ENCODE data around the gene CSTF1. TPM values are rescaled to one million over a fixed set of nuclear protein-coding genes. Genes with fewer than 3 reads are reported as not detected.

CSTF1 gene
- polyA plus RNA-seq, 6 donors from 2014 or later, result 23.6 to 38.0 (median 26.5) TPM

- Mint-ChIP-seq H3K27ac (peak overlapping the region in 3 of 6 donors; percentile 52 to 73 (median 70)), H3K4me3 (peak overlapping the region in 1 of 8 donors; percentile 38), H3K27me3 (peaks cover 0 to 8% (median 5%) of the 10 kb centered on the region in 3 donors), H3K4me1 (peaks cover 4 to 12% (median 9%) of the 10 kb centered on the region in 3 donors), H3K36me3 (peaks cover 8 to 12% of the 10 kb centered on the region in 2 donors), H3K9me3 (no peaks in the 10 kb centered on the region)
- ATAC-seq (ENCODE audit: low read depth in 2 of 2) (no peak), DNase-seq (no peak)
These were observed 26.0 kb downstream of the CSTF1 start for GRCh38 chr20:56418385-56418861.

DNA sequence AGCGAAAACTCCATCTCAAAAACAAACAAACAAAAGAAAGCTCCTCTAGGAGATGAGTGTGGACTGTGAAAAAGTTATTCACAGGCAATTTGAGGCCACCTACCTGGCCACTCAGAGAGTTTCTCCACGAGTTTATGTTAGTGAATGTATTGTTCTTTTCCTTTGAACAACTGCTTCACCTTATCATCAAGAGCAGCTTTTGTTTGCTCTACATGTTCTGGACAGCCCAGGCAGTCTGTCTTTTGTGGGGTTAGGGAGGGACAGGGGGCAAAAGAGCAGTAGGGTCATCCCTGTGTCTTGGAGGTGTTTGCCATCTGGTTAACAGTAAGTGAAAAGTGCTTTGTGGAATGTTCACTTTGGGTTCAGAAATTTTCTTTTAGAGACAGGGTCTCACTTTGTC is 27.6 kb downstream of the CSTF1 start:
- H3K27me3 Mint-ChIP-seq, result peaks cover 0 to 11% (median 8%) of the 10 kb centered on the region in 3 donors
- ATAC-seq (ENCODE audit: low read depth in 2 of 2), result no peak
- peaks cover 4 to 12% (median 9%) of the 10 kb centered on the region in 3 donors for H3K4me1 Mint-ChIP-seq
- no peak overlapping the region for H3K4me3 Mint-ChIP-seq
- no peak overlapping the region for H3K27ac Mint-ChIP-seq
- H3K36me3 Mint-ChIP-seq, result peaks cover 8% of the 10 kb centered on the region in 2 donors
- H3K9me3 Mint-ChIP-seq, result no peaks in the 10 kb centered on the region
- DNase-seq, result no peak

DNA sequence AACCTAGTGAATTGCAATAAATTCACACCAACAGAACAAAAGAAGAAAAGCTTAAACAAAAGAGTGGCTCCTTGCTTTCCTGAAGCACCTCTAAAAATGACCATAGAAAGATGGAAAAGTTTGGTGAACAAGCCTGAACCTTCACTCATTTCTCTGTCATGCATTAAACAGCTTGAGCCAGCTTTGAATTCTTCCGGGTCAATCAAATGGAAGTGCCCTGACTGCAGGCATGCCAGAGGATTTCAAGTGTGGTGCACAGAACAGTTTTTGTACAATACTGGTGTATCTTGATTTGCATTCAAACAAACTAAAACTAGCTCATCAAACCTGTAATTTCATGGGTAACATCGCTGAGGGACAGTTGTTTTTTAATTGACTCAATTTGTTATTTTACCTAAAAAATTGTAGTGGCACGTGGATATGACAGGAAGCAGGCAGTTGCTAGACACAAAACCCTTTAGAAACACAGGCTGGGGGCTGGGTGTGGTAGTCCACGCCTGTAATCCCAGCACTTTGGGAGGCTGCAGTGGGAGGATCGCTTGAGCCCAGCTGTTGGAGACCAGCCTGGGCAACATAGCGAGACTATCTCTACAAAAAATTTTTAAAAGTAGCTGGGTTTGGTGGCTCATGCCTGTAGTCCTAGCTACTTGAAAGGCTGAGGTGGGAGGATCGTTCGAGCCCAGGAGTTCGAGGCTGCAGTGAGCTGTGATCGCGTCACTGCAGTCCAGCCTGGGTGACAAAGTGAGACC is 28.7 kb downstream of the CSTF1 start:
- Mint-ChIP-seq H3K27ac (no peak overlapping the region), H3K27me3 (peaks cover 0 to 15% (median 12%) of the 10 kb centered on the region in 3 donors), H3K4me3 (no peak overlapping the region), H3K4me1 (peaks cover 4 to 12% (median 9%) of the 10 kb centered on the region in 3 donors), H3K9me3 (no peaks in the 10 kb centered on the region), H3K36me3 (peaks cover 8% of the 10 kb centered on the region in 2 donors)
- no peak for ATAC-seq (ENCODE audit: low read depth in 2 of 2)
- DNase-seq, result no peak

- no peak for DNase-seq
These were observed 29.8 kb downstream of the CSTF1 start for GRCh38 chr20:56422076-56422823.

GRCh38 chr20:56422824-56423189 is 30.4 kb downstream of the CSTF1 start:
- Mint-ChIP-seq H3K4me3 (no peak overlapping the region), H3K9me3 (no peaks in the 10 kb centered on the region), H3K27me3 (peaks cover 0 to 21% (median 20%) of the 10 kb centered on the region in 3 donors), H3K36me3 (peaks cover 0 to 4% of the 10 kb centered on the region in 2 donors), H3K4me1 (peaks cover 4 to 16% (median 9%) of the 10 kb centered on the region in 3 donors), H3K27ac (no peak overlapping the region)
- ATAC-seq (ENCODE audit: low read depth in 2 of 2) (no peak), DNase-seq (no peak)

More at GRCh38 chr20:56422076-56422823, 29.8 kb downstream of the CSTF1 start:
- peaks cover 0 to 19% (median 16%) of the 10 kb centered on the region in 3 donors for H3K27me3 Mint-ChIP-seq
- H3K27ac Mint-ChIP-seq, result no peak overlapping the region
- no peak overlapping the region for H3K4me3 Mint-ChIP-seq
- ATAC-seq (ENCODE audit: low read depth in 2 of 2), result no peak
- H3K36me3 Mint-ChIP-seq, result peaks cover 4 to 6% of the 10 kb centered on the region in 2 donors
- H3K4me1 Mint-ChIP-seq, result peaks cover 4 to 12% (median 9%) of the 10 kb centered on the region in 3 donors
- H3K9me3 Mint-ChIP-seq, result no peaks in the 10 kb centered on the region

- Mint-ChIP-seq H3K36me3 (peaks cover 0 to 4% of the 10 kb centered on the region in 2 donors), H3K4me3 (no peak overlapping the region), H3K27me3 (peaks cover 0 to 24% (median 23%) of the 10 kb centered on the region in 3 donors), H3K27ac (no peak overlapping the region), H3K9me3 (no peaks in the 10 kb centered on the region), H3K4me1 (peaks cover 4 to 16% (median 12%) of the 10 kb centered on the region in 3 donors)
- DNase-seq (no peak), ATAC-seq (ENCODE audit: low read depth in 2 of 2) (no peak)
These were observed 30.8 kb downstream of the CSTF1 start for GRCh38 chr20:56423211-56423610.

DNA sequence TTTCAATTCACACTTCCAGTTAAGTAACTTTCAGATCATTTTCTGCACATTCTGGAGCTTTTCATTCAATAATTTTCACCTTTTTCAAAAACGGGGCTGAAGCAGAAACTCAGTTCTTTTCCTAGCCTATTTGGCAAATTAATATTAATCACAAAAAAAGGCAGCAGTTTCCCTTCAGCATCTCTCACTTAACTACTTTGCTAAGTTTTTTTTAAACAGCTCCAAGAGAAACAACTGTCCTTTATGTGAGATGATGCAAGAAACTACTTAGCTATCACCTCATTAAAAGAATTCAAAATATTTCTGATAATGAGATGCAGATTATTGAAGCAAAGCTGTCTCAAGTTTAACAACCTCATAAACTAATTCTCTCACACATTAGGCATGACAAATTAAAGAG is 31.4 kb downstream of the CSTF1 start:
- Mint-ChIP-seq H3K36me3 (peaks cover 0 to 3% of the 10 kb centered on the region in 2 donors), H3K27me3 (peaks cover 3 to 23% (median 22%) of the 10 kb centered on the region in 3 donors), H3K4me1 (peaks cover 4 to 17% (median 14%) of the 10 kb centered on the region in 3 donors), H3K4me3 (no peak overlapping the region), H3K27ac (no peak overlapping the region), H3K9me3 (no peaks in the 10 kb centered on the region)
- DNase-seq, result no peak
- no peak for ATAC-seq (ENCODE audit: low read depth in 2 of 2)

GRCh38 chr20:56424931-56425330 is 32.5 kb downstream of the CSTF1 start:
- Mint-ChIP-seq H3K36me3 (peaks cover 0 to 8% of the 10 kb centered on the region in 2 donors), H3K4me1 (peaks cover 11 to 24% (median 22%) of the 10 kb centered on the region in 3 donors), H3K9me3 (peaks cover 0 to 7% (median 0%) of the 10 kb centered on the region in 7 donors), H3K27me3 (peaks cover 13 to 30% (median 25%) of the 10 kb centered on the region in 3 donors), H3K4me3 (no peak overlapping the region), H3K27ac (no peak overlapping the region)
- DNase-seq (no peak), ATAC-seq (ENCODE audit: low read depth in 2 of 2) (no peak)

- Mint-ChIP-seq H3K4me1 (peaks cover 16 to 29% (median 29%) of the 10 kb centered on the region in 3 donors), H3K4me3 (no peak overlapping the region), H3K9me3 (peaks cover 0 to 7% (median 0%) of the 10 kb centered on the region in 7 donors), H3K27me3 (peaks cover 24 to 36% (median 33%) of the 10 kb centered on the region in 3 donors), H3K36me3 (peaks cover 0 to 8% of the 10 kb centered on the region in 2 donors), H3K27ac (no peak overlapping the region)
- no peak for ATAC-seq (ENCODE audit: low read depth in 2 of 2)
- DNase-seq, result no peak
These were observed 33.6 kb downstream of the CSTF1 start for GRCh38 chr20:56426026-56426425.

DNA sequence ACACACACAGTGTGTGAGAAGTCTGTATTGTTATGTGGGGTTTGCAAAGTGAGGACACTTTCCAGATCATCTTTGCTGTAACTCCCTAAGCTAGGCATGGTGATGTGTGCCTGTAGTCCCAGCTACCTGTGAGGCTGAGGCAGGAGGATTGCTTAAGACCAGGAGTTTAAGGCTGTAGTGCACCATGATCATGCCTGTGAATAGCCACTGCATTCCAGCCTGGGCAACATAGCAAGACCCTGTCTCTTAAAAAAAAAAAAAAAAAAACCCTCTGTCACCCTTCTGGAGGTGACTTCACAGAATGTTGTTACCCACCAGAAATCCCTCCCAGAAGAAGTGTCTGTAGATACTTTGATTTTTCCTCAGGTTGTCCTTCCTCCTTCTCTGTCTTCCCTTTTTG is 34.5 kb downstream of the CSTF1 start:
- Mint-ChIP-seq H3K4me1 (peaks cover 16 to 29% (median 29%) of the 10 kb centered on the region in 3 donors), H3K27ac (no peak overlapping the region)

DNA sequence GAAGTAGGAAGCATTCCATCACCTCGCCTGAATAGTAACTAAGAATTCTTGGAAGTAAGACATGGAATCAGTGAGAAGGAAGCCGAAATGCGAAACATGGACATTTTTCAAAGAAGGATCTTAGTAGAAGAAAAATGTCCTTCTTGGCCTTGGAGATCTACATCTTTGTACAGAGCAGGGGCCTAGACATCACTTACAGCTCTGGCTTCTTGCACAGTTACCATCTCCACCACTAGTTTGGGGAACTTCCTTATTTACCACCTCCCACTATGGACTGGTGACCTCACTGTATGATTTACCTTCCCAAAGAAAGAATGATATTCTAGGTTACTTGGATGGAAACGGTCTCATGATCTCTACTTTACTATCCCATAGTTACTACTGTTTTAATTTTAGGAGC is 35.4 kb downstream of the CSTF1 start:
- ATAC-seq (ENCODE audit: low read depth in 2 of 2), result no peak
- no peak for DNase-seq
- H3K9me3 Mint-ChIP-seq, result peaks cover 0 to 7% (median 0%) of the 10 kb centered on the region in 7 donors
- peaks cover 16 to 29% (median 25%) of the 10 kb centered on the region in 3 donors for H3K4me1 Mint-ChIP-seq
- H3K27me3 Mint-ChIP-seq, result peaks cover 27 to 35% (median 31%) of the 10 kb centered on the region in 3 donors
- no peak overlapping the region for H3K4me3 Mint-ChIP-seq
- H3K27ac Mint-ChIP-seq, result no peak overlapping the region
- peaks cover 0 to 8% of the 10 kb centered on the region in 2 donors for H3K36me3 Mint-ChIP-seq

More for the DNA sequence above, 34.5 kb downstream of the CSTF1 start:
- Mint-ChIP-seq H3K27me3 (peaks cover 27 to 35% (median 31%) of the 10 kb centered on the region in 3 donors), H3K36me3 (peaks cover 0 to 8% of the 10 kb centered on the region in 2 donors), H3K4me3 (no peak overlapping the region), H3K9me3 (peaks cover 0 to 7% (median 0%) of the 10 kb centered on the region in 7 donors)
- no peak for DNase-seq
- no peak for ATAC-seq (ENCODE audit: low read depth in 2 of 2)

DNA sequence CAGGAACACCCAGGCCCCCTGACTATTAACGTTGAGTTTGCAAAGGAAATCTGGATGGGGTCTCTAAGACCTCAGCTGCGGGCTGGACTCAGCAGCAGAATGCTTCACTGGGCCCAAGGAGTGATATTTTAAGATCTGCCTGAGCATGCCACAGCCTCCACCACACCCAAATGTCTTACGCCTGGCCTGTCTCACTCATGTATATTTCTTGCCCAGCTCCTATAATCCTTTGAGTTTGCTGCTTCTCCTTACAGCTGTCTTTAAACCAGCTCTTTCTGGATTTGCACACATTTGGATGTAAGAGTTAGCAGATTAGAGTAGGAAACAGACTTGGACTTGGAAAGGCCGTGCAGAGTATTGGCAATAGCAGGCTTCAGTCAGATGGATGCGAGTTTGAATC is 36.0 kb downstream of the CSTF1 start:
- H3K36me3 Mint-ChIP-seq, result peaks cover 0 to 8% of the 10 kb centered on the region in 2 donors
- H3K27me3 Mint-ChIP-seq, result peaks cover 27 to 35% (median 31%) of the 10 kb centered on the region in 3 donors
- H3K4me1 Mint-ChIP-seq, result peaks cover 16 to 29% (median 24%) of the 10 kb centered on the region in 3 donors
- ATAC-seq (ENCODE audit: low read depth in 2 of 2), result no peak
- no peak overlapping the region for H3K27ac Mint-ChIP-seq
- H3K9me3 Mint-ChIP-seq, result peaks cover 0 to 7% (median 0%) of the 10 kb centered on the region in 7 donors
- H3K4me3 Mint-ChIP-seq, result peak overlapping the region in 2 of 8 donors; percentile 55 to 65
- DNase-seq, result no peak

DNA sequence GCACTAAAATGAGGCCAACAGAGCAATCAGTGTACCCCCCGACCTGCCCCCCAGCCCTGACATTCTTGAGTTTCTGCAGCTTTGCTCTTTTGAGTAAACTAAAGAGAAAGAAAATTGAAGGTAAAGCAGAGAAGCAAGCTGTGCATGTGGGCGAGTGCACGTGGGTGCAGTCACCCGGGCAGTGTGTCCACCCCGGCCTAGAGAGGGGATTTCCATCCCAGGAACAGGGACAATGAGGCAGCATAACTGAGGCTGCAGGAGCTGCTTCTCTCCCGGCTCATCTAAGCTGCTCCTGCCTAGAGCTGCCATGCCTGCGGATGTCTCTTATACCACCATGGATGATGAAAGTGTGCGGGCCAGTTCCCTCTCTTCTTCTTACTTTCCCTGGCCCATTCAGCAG is 36.4 kb downstream of the CSTF1 start:
- peak overlapping the region in 5 of 8 donors; percentile 48 to 75 (median 55) for H3K4me3 Mint-ChIP-seq
- H3K9me3 Mint-ChIP-seq, result peaks cover 0 to 7% (median 0%) of the 10 kb centered on the region in 7 donors
- peaks cover 27 to 35% (median 31%) of the 10 kb centered on the region in 3 donors for H3K27me3 Mint-ChIP-seq
- ATAC-seq (ENCODE audit: low read depth in 2 of 2), result no peak
- H3K36me3 Mint-ChIP-seq, result peaks cover 0 to 8% of the 10 kb centered on the region in 2 donors
- peaks cover 16 to 29% (median 24%) of the 10 kb centered on the region in 3 donors for H3K4me1 Mint-ChIP-seq
- no peak for DNase-seq
- peak overlapping the region in 1 of 6 donors; percentile 17 for H3K27ac Mint-ChIP-seq

Data from naive B cell (primary cell).